HCT116 (cell line): ENCODE measurements around the gene EPG5. TPM values are rescaled to one million over a fixed set of nuclear protein-coding genes. Genes with fewer than 3 reads are reported as not detected.

Source experiments
- ATAC-seq: fragments of 200-7000 bp; cut with Tn5 transposase; 2 replicates; pipeline ENCODE4 v1.9.1; 2020; ENCODE audit warnings: mild to moderate bottlenecking, moderate library complexity
- BruUV-seq: library from RNA; stranded (reverse); fragments of 400-500 nt; replicated peaks from 2 replicates; lab custom pipeline; 2021; lab: Mats Ljungman, UMichigan
- CTCF ChIA-PET: fragments of 300-600 bp; sonication (Branson Sonifier 250); formaldehyde crosslinking; loops from one replicate; lab custom pipeline; 2021; ENCODE audit warnings: antibody characterized with exemption; lab: Charles Lee
- POLR2A ChIA-PET: fragments of 300-600, 350-600 bp; sonication (Branson Sonifier 250); formaldehyde crosslinking; loops from one replicate; lab custom pipeline; 2021; ENCODE audit warnings: antibody characterized with exemption; lab: Charles Lee
- RAD21 ChIA-PET, 2 experiments: fragments of 300-600 bp; sonication (Branson Sonifier 250); formaldehyde crosslinking; loops; one replicate each; lab custom pipeline; 2023; ENCODE audit warnings: low total read pairs in 2 of 2; ENCODE audit not compliant: uncharacterized antibody in 2 of 2, unreplicated experiment in 2 of 2, low non-redundant PET in 1 of 2; lab: Charles Lee
- DNase-seq: peaks from one replicate; pipeline ENCODE4 v3.0.0-alpha.2; 2010; ENCODE audit warnings: low read depth, low spot score
- H2AFZ ChIP-seq: fragments of 200-600 bp; shearing (Covaris generic), sonication (generic); 2 replicates; pipeline ENCODE4 v1.6.1; 2017; ENCODE audit warnings: low read depth, mixed run types, mixed read lengths, antibody characterized with exemption, low read length; ENCODE audit not compliant: poor library complexity, severe bottlenecking
- H3K27ac ChIP-seq: 2 replicates; pipeline ENCODE4 v1.5.1; 2012; ENCODE audit warnings: low read depth, low read length
- H3K27me3 ChIP-seq: fragments of 200-600 bp; sonication (generic); 2 replicates; pipeline ENCODE4 v1.6.1; 2016; ENCODE audit warnings: mixed run types, low read length, mixed read lengths; ENCODE audit not compliant: insufficient read depth
- H3K36me3 ChIP-seq, 2 experiments: fragments of 200-500 bp in 1 of 2; fragments of 200-600 bp in 1 of 2; sonication (Bioruptor generic) in 1 of 2; sonication (generic) in 1 of 2; 2 replicates each; pipeline versions ENCODE4 v1.5.1 to v1.6.1; 2014 to 2016; ENCODE audit warnings: low read length in 2 of 2, inconsistent platforms in 1 of 2, mixed read lengths in 1 of 2, mixed run types in 1 of 2; ENCODE audit not compliant: insufficient read depth in 2 of 2, control insufficient read depth in 1 of 2
- H3K4me1 ChIP-seq, 2 experiments: fragments of 200-600 bp in 1 of 2; sonication (generic) in 1 of 2; 2 replicates each; pipeline versions ENCODE4 v1.5.1 to v1.6.1; 2012 to 2017; ENCODE audit warnings: low read length in 2 of 2, inconsistent platforms in 1 of 2, mild to moderate bottlenecking in 1 of 2, mixed read lengths in 1 of 2, mixed run types in 1 of 2, moderate library complexity in 1 of 2; ENCODE audit not compliant: insufficient read depth in 2 of 2, control insufficient read depth in 1 of 2
- H3K4me2 ChIP-seq: fragments of 200-600 bp; sonication (generic); 2 replicates; pipeline ENCODE4 v1.6.1; 2017; ENCODE audit warnings: mixed run types, low read length, mixed read lengths
- H3K4me3 ChIP-seq, 2 experiments: fragments of 200-600 bp in 1 of 2; sonication (generic) in 1 of 2; replicated peaks in 1 of 2; 2 replicates each; pipeline ENCODE4 v1.5.1; 2011 to 2016; ENCODE audit warnings: low read length in 2 of 2, control low read depth in 1 of 2, low read depth in 1 of 2, mild to moderate bottlenecking in 1 of 2, mixed read lengths in 1 of 2, mixed run types in 1 of 2
- H3K79me2 ChIP-seq: fragments of 200-600 bp; sonication (generic); 2 replicates; pipeline ENCODE4 v1.6.1; 2017; ENCODE audit warnings: mild to moderate bottlenecking, mixed run types, low read length, moderate library complexity, mixed read lengths; ENCODE audit not compliant: insufficient read depth
- H3K9ac ChIP-seq: fragments of 200-600 bp; sonication (generic); 2 replicates; pipeline ENCODE4 v1.6.1; 2016; ENCODE audit warnings: low read length, mixed read lengths
- H3K9me2 ChIP-seq: fragments of 200-600 bp; sonication (generic), shearing (Covaris generic); 2 replicates; pipeline ENCODE4 v1.6.1; 2017; ENCODE audit warnings: mixed run types, mild to moderate bottlenecking, moderate library complexity; ENCODE audit not compliant: insufficient read depth
- H3K9me3 ChIP-seq, 2 experiments: fragments of 200-500 bp in 1 of 2; fragments of 200-600 bp in 1 of 2; sonication (Bioruptor generic) in 1 of 2; sonication (generic) in 1 of 2; 2 replicates each; pipeline ENCODE4 v1.6.1; 2014 to 2017; ENCODE audit warnings: low read length in 2 of 2, mixed read lengths in 2 of 2, inconsistent platforms in 1 of 2, low read depth in 1 of 2, mild to moderate bottlenecking in 1 of 2, mixed run types in 1 of 2, moderate library complexity in 1 of 2; ENCODE audit not compliant: control insufficient read depth in 1 of 2, insufficient read depth in 1 of 2
- H4K20me1 ChIP-seq: fragments of 200-600 bp; sonication (generic), shearing (Covaris generic); 2 replicates; pipeline ENCODE4 v1.6.1; 2017; ENCODE audit warnings: mixed run types, mild to moderate bottlenecking, moderate library complexity; ENCODE audit not compliant: insufficient read depth
- CTCF ChIP-seq, 3 experiments: fragments of 200-600 bp in 1 of 3; sonication (generic) in 1 of 3; IDR thresholded peaks in 2 of 3; conservative IDR thresholded peaks in 1 of 3; 2 replicates each; pipeline ENCODE4 v1.5.1; 2012 to 2017; ENCODE audit warnings: low read depth in 2 of 3, low read length in 2 of 3, antibody characterized with exemption in 1 of 3, borderline replicate concordance in 1 of 3, control low read depth in 1 of 3, mild to moderate bottlenecking in 1 of 3, mixed read lengths in 1 of 3, mixed run types in 1 of 3, moderate library complexity in 1 of 3; ENCODE audit not compliant: insufficient read depth in 1 of 3
- ELF1 ChIP-seq: IDR thresholded peaks from 2 replicates; pipeline ENCODE4 v1.6.1; 2012; ENCODE audit warnings: low read depth, borderline replicate concordance
- EZH2phosphoT487 ChIP-seq: fragments of 200-600 bp; IDR thresholded peaks from 2 replicates; pipeline ENCODE4 v1.6.1; 2018; ENCODE audit warnings: antibody characterized with exemption, borderline replicate concordance
- FOSL1 ChIP-seq: IDR thresholded peaks from 2 replicates; pipeline ENCODE4 v1.6.1; 2012; ENCODE audit warnings: low read depth
- RAD21 ChIP-seq: IDR thresholded peaks from 2 replicates; pipeline ENCODE4 v1.6.1; 2012; ENCODE audit warnings: low read depth, mild to moderate bottlenecking
- ZNF274 ChIP-seq: fragments of 200-500 bp; sonication (Bioruptor generic); IDR thresholded peaks from 2 replicates; pipeline ENCODE4 v1.6.1; 2014; ENCODE audit warnings: mild to moderate bottlenecking, low read depth, low read length, inconsistent platforms
- intact Hi-C: fragments of 100-400 bp; cut with micrococcal nuclease; formaldehyde crosslinking; loops from 2 replicates; pipeline ENCODE4 v1.10.0; 2022
- total RNA-seq: library from RNA; stranded (reverse); gene quantifications from one replicate; pipeline ENCODE4 v1.2.1, GENCODE V29; 2021; ENCODE audit not compliant: unreplicated experiment
- TF ChIP-seq, protein P1 (sequence below): IDR thresholded peaks from 2 replicates; pipeline ENCODE4 v1.6.1; 2011; ENCODE audit warnings: mild to moderate bottlenecking, low read length, moderate library complexity; ENCODE audit not compliant: insufficient replicate concordance; ENCODE audit errors: extremely low read depth

The EPG5 gene
- total RNA-seq, 1 experiment from 2014 or later = 12.9 TPM

- Histone ChIP-seq H2AFZ (no peak overlapping the region), H3K27me3 (no peaks in the 10 kb centered on the region), H3K9ac (no peak overlapping the region), H3K9me2 (no peaks in the 10 kb centered on the region), H3K9me3 (no peaks in the 10 kb centered on the region), H3K4me2 (no peak overlapping the region), H3K79me2 (no peaks in the 10 kb centered on the region), H3K4me1 (no peaks in the 10 kb centered on the region), H3K27ac (no peak overlapping the region), H4K20me1 (no peaks in the 10 kb centered on the region), H3K4me3 (no peak overlapping the region), H3K36me3 (peaks cover 0 to 5% of the 10 kb centered on the region in 2 experiments; a peak in 2 of 4 replicates)
- ChIA-PET RAD21 (interaction anchor here (0.9 to 1.1 kb wide), 3 partner anchors 155 to 214 kb away, joined by 3 to 5 read pairs (median 3); partner anchors contain the start of gene SLC14A1 (in 1 of the 2)), POLR2A (no interaction called here), CTCF (interaction anchor here (0.9 to 4.5 kb wide), 24 partner anchors 9 to 215 kb away, joined by 3 to 56 read pairs (median 5); partner anchors contain the start of gene SLC14A1)
- DNase-seq = peak; percentile 23
- intact Hi-C loops = loop anchor here (1.0 to 2.0 kb wide), 4 partner anchors 30 to 189 kb away; no protein-coding TSS in a partner anchor
- peak; percentile 80 for TF ChIP-seq RAD21
- TF ChIP-seq ELF1 = no peak
- TF ChIP-seq ZNF274 = no peak
- TF ChIP-seq FOSL1 = no peak
- TF ChIP-seq EZH2phosphoT487 = no peak
- TF ChIP-seq CTCF (IDR thresholded peaks at IDR 0.05 in 2 of 3, conservative IDR thresholded peaks at IDR 0.05 in 1 of 3; ENCODE audit: borderline replicate concordance in 1 of 3, insufficient read depth in 1 of 3, low read depth in 2 of 3, low read length in 2 of 3) = peak; percentile 80 to 99 (median 99)
- TF ChIP-seq, protein P1, sequence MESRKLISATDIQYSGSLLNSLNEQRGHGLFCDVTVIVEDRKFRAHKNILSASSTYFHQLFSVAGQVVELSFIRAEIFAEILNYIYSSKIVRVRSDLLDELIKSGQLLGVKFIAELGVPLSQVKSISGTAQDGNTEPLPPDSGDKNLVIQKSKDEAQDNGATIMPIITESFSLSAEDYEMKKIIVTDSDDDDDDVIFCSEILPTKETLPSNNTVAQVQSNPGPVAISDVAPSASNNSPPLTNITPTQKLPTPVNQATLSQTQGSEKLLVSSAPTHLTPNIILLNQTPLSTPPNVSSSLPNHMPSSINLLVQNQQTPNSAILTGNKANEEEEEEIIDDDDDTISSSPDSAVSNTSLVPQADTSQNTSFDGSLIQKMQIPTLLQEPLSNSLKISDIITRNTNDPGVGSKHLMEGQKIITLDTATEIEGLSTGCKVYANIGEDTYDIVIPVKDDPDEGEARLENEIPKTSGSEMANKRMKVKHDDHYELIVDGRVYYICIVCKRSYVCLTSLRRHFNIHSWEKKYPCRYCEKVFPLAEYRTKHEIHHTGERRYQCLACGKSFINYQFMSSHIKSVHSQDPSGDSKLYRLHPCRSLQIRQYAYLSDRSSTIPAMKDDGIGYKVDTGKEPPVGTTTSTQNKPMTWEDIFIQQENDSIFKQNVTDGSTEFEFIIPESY = no peak
- ATAC-seq = peak; percentile 99
- no TSS peak for BruUV-seq
Observed at GRCh38 chr18:45879681-45880655, 87.2 kb downstream of the EPG5 start.
